ENCODE results near the gene FEZ2. TPM values are rescaled to one million over a fixed set of nuclear protein-coding genes. Genes with fewer than 3 reads are reported as not detected.

FEZ2 gene
- total and polyA plus RNA-seq, 2 donors from 2014 or later: 46.4 to 48.3 TPM

DNA sequence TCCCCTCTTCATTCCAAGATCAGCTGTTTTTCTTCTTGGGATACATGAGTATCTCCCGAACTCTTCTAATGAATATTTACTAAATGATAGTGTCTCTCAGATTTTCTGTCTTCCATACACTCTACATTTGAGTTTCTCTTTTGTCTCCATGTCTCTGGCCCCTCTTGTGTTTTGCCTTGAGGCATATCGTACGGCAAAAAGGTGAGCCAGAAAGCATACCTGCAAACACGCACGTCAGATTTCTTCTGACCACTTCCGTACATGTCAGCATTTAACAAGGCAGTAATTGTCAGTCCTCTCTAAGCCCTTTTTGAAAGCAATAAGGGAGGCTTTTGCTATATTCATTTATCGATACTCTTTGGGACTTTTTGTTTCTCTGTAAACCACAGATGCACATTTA lies 82.4 kb downstream of the FEZ2 start:
- FAIRE-seq (no peak), DNase-seq (no peak)
- no peaks in the 10 kb centered on the region for H3K9me3 ChIP-seq (ENCODE audit: control insufficient read depth in 2 of 3, insufficient read depth in 1 of 3, low read length in 3 of 3)
- no peak overlapping the region for H3K27ac ChIP-seq (ENCODE audit: low read depth in 2 of 2, low read length in 2 of 2)
- H3K36me3 ChIP-seq (ENCODE audit: control insufficient read depth in 2 of 3, insufficient read depth in 3 of 3, low read length in 3 of 3): peaks cover 6 to 64% (median 46%) of the 10 kb centered on the region in 3 donors
- TF ChIP-seq, protein P1, sequence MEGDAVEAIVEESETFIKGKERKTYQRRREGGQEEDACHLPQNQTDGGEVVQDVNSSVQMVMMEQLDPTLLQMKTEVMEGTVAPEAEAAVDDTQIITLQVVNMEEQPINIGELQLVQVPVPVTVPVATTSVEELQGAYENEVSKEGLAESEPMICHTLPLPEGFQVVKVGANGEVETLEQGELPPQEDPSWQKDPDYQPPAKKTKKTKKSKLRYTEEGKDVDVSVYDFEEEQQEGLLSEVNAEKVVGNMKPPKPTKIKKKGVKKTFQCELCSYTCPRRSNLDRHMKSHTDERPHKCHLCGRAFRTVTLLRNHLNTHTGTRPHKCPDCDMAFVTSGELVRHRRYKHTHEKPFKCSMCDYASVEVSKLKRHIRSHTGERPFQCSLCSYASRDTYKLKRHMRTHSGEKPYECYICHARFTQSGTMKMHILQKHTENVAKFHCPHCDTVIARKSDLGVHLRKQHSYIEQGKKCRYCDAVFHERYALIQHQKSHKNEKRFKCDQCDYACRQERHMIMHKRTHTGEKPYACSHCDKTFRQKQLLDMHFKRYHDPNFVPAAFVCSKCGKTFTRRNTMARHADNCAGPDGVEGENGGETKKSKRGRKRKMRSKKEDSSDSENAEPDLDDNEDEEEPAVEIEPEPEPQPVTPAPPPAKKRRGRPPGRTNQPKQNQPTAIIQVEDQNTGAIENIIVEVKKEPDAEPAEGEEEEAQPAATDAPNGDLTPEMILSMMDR (IDR thresholded peaks at IDR 0.05; ENCODE audit: borderline replicate concordance, extremely low read depth, insufficient read depth): no peak
- H3K9ac ChIP-seq (ENCODE audit: low read length in 3 of 3): no peak overlapping the region
- H3K4me3 ChIP-seq (ENCODE audit: low read length in 3 of 3): no peak overlapping the region
- intact Hi-C loops (cut with DNase I): no loop called here
- H3K4me1 ChIP-seq (ENCODE audit: control insufficient read depth in 2 of 3, insufficient read depth in 2 of 3, low read depth in 1 of 3, low read length in 3 of 3): no peaks in the 10 kb centered on the region
- no peaks in the 10 kb centered on the region for H3K27me3 ChIP-seq (ENCODE audit: control insufficient read depth, insufficient read depth, low read length)

- H3K4me3 ChIP-seq (ENCODE audit: low read length in 3 of 3): no peak overlapping the region
- FAIRE-seq: no peak
- TF ChIP-seq, protein P1 (IDR thresholded peaks at IDR 0.05; ENCODE audit: borderline replicate concordance, extremely low read depth, insufficient read depth): no peak
- DNase-seq: no peak
- no peak overlapping the region for H3K9ac ChIP-seq (ENCODE audit: low read length in 3 of 3)
- no peaks in the 10 kb centered on the region for H3K27me3 ChIP-seq (ENCODE audit: control insufficient read depth, insufficient read depth, low read length)
- peaks cover 6 to 57% (median 41%) of the 10 kb centered on the region in 3 donors for H3K36me3 ChIP-seq (ENCODE audit: control insufficient read depth in 2 of 3, insufficient read depth in 3 of 3, low read length in 3 of 3)
- H3K27ac ChIP-seq (ENCODE audit: low read depth in 2 of 2, low read length in 2 of 2): no peak overlapping the region
- intact Hi-C loops (cut with DNase I): no loop called here
- H3K9me3 ChIP-seq (ENCODE audit: control insufficient read depth in 2 of 3, insufficient read depth in 1 of 3, low read length in 3 of 3): no peaks in the 10 kb centered on the region
- H3K4me1 ChIP-seq (ENCODE audit: control insufficient read depth in 2 of 3, insufficient read depth in 2 of 3, low read depth in 1 of 3, low read length in 3 of 3): no peaks in the 10 kb centered on the region
Observed at GRCh38 chr2:36513661-36514060, 84.3 kb downstream of the FEZ2 start.

DNA sequence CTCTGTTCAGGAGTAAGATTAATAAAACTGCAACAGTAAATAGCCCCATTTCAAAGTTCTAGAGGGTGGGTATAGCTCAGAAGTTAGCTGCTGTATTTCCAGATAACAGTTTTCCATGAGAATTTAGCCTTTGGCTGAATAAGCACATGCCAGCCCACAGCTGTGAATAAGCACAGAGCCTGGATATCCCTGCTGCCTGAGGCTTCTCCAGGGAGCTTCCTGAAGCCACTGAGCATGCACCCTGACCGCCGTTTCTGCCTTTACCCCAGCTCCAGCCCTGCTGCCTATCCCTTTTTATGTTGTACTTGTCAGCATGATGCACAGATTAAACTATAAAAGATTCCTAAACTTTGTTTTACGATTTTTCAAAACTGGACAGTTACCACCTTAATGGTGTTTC lies 85.3 kb downstream of the FEZ2 start:
- no peak for DNase-seq
- H3K9ac ChIP-seq (ENCODE audit: low read length in 3 of 3): no peak overlapping the region
- H3K4me1 ChIP-seq (ENCODE audit: control insufficient read depth in 2 of 3, insufficient read depth in 2 of 3, low read depth in 1 of 3, low read length in 3 of 3): no peaks in the 10 kb centered on the region
- H3K27me3 ChIP-seq (ENCODE audit: control insufficient read depth, insufficient read depth, low read length): no peaks in the 10 kb centered on the region
- no peak overlapping the region for H3K27ac ChIP-seq (ENCODE audit: low read depth in 2 of 2, low read length in 2 of 2)
- peaks cover 6 to 57% (median 39%) of the 10 kb centered on the region in 3 donors for H3K36me3 ChIP-seq (ENCODE audit: control insufficient read depth in 2 of 3, insufficient read depth in 3 of 3, low read length in 3 of 3)
- intact Hi-C loops (cut with DNase I): no loop called here
- no peaks in the 10 kb centered on the region for H3K9me3 ChIP-seq (ENCODE audit: control insufficient read depth in 2 of 3, insufficient read depth in 1 of 3, low read length in 3 of 3)
- no peak for FAIRE-seq
- no peak overlapping the region for H3K4me3 ChIP-seq (ENCODE audit: low read length in 3 of 3)
- TF ChIP-seq, protein P1 (IDR thresholded peaks at IDR 0.05; ENCODE audit: borderline replicate concordance, extremely low read depth, insufficient read depth): no peak
